LoVo (cell line): ENCODE data around the gene ZNF783.

ENCODE experiments used
- DNase-seq: peaks from one replicate; pipeline ENCODE4 v3.0.0-alpha.2; 2016; ENCODE audit warnings: low spot score

ZNF783 gene

GRCh38 chr7:149281508-149282330 is 19.7 kb downstream of the ZNF783 start:
- DNase-seq: no peak

GRCh38 chr7:149282331-149282655 is 20.3 kb downstream of the ZNF783 start:
- DNase-seq: no peak

GRCh38 chr7:149283321-149283720 is 21.3 kb downstream of the ZNF783 start:
- DNase-seq: no peak

- DNase-seq: no peak
Observed at GRCh38 chr7:149284343-149284742, 22.3 kb downstream of the ZNF783 start.

- DNase-seq: peak; percentile 99
Observed at GRCh38 chr7:149284850-149285585, 23.0 kb downstream of the ZNF783 start.

- peak; percentile 38 for DNase-seq
Observed at GRCh38 chr7:149285603-149286002, 23.6 kb downstream of the ZNF783 start.

- DNase-seq: no peak
Observed at GRCh38 chr7:149286811-149287400, 24.9 kb downstream of the ZNF783 start.

GRCh38 chr7:149287622-149288021 is 25.6 kb downstream of the ZNF783 start:
- no peak for DNase-seq

- DNase-seq: no peak
Observed at GRCh38 chr7:149289262-149289661, 27.3 kb downstream of the ZNF783 start.

GRCh38 chr7:149289856-149290255 is 27.9 kb downstream of the ZNF783 start:
- DNase-seq: no peak

- DNase-seq: no peak
Observed at GRCh38 chr7:149291036-149291780, 29.2 kb downstream of the ZNF783 start.

- no peak for DNase-seq
Observed at GRCh38 chr7:149291781-149292461, 29.9 kb downstream of the ZNF783 start.

GRCh38 chr7:149292462-149292823 is 30.4 kb downstream of the ZNF783 start:
- no peak for DNase-seq

- no peak for DNase-seq
Observed at GRCh38 chr7:149293338-149293737, 31.3 kb downstream of the ZNF783 start.

GRCh38 chr7:149293946-149294633 is 32.1 kb downstream of the ZNF783 start:
- DNase-seq: no peak

- no peak for DNase-seq
Observed at GRCh38 chr7:149294634-149295480, 32.9 kb downstream of the ZNF783 start.

- no peak for DNase-seq
Observed at GRCh38 chr7:149295481-149295850, 33.5 kb downstream of the ZNF783 start.

- no peak for DNase-seq
Observed at GRCh38 chr7:149296368-149296767, 34.4 kb downstream of the ZNF783 start.

GRCh38 chr7:149297034-149297755 is 35.2 kb downstream of the ZNF783 start:
- no peak for DNase-seq
